Measurements from ENCODE around the gene FMNL1. TPM values are rescaled to one million over a fixed set of nuclear protein-coding genes. Genes with fewer than 3 reads are reported as not detected.

FMNL1 gene
- total RNA-seq, 2 donors from 2014 or later, result 280 to 380 TPM

DNA sequence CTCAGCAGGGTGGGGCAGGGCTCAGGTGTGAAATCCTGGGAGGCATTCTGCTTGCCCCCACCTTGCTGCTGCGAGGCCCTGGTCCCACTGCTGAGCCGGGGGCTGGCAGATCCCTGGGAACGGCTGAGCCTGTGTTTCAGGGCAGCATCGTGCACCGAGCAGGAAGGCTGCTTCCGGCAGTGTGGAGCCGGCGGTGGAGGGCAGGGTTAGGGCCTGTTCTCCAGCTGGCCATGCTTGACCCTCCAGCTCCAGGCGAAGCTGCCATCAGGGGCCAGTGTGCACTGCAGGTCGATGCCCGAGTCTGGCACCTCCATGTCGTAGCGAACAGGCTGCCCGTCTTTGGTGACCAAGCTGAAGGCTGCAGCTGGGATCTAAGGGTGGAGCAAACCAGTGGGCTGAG lies 42.7 kb downstream of the FMNL1 start:
- ATAC-seq, result no peak
- DNase-seq (ENCODE audit: low spot score), result no peak
- no peak overlapping the region for H3K4me3 Mint-ChIP-seq
- H3K9me3 Mint-ChIP-seq, result no peaks in the 10 kb centered on the region
- H3K36me3 Mint-ChIP-seq, result no peaks in the 10 kb centered on the region
- H3K27me3 Mint-ChIP-seq, result no peaks in the 10 kb centered on the region
- peaks cover 6 to 8% of the 10 kb centered on the region in 2 donors for H3K4me1 Mint-ChIP-seq (ENCODE audit: low read depth in 2 of 2)
- H3K27ac Mint-ChIP-seq, result no peak overlapping the region

DNA sequence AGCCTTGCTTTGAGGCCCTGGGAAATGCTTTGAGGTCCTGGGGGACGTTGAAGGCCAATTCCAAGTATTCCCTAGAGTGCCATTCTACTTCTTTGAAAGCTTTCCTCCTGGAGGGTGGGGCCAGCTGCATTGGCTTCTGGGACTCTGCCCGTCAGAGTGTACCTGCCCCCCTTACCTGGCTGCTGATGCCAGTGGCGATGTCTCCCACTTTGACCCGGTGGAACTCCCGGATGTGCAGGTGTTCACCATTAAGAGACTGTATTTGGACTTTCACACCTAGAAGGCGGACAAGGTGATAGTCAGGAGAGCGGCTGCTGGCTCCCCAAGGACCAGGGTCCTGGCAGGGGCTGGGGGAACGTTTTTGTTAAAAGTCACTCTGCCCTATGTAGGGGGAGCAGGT lies 43.3 kb downstream of the FMNL1 start:
- H3K27me3 Mint-ChIP-seq, result no peaks in the 10 kb centered on the region
- H3K27ac Mint-ChIP-seq, result no peak overlapping the region
- H3K36me3 Mint-ChIP-seq, result no peaks in the 10 kb centered on the region

DNA sequence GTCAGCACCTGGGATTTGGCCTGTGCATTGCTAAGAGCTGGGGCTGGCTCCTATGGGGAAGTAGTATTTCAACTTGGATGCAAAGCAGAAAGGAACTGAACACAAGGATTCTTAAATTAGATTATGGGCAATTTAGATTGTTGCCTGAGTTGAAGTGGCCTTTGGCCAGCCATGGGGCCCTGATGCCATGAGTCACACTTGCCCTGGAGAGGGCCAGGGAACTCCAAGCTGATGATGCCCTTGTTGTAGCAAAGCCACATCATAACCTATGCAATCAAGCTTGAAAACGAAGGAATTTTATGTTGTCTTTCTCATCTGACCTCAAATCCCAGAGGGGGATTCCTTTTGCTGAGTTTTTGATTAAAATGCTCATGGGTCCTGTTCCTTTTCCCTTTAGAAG lies 44.1 kb downstream of the FMNL1 start:
- DNase-seq (ENCODE audit: low spot score) (no peak), ATAC-seq (no peak)
- peaks cover 6 to 8% of the 10 kb centered on the region in 2 donors for H3K4me1 Mint-ChIP-seq (ENCODE audit: low read depth in 2 of 2)
- H3K4me3 Mint-ChIP-seq, result no peak overlapping the region
- no peaks in the 10 kb centered on the region for H3K27me3 Mint-ChIP-seq
- no peaks in the 10 kb centered on the region for H3K36me3 Mint-ChIP-seq
- H3K27ac Mint-ChIP-seq, result no peak overlapping the region
- no peaks in the 10 kb centered on the region for H3K9me3 Mint-ChIP-seq

More for the DNA sequence above, 43.3 kb downstream of the FMNL1 start:
- Mint-ChIP-seq H3K4me1 (ENCODE audit: low read depth in 2 of 2) (peaks cover 6 to 8% of the 10 kb centered on the region in 2 donors), H3K4me3 (no peak overlapping the region), H3K9me3 (no peaks in the 10 kb centered on the region)
- DNase-seq (ENCODE audit: low spot score) (no peak), ATAC-seq (no peak)

DNA sequence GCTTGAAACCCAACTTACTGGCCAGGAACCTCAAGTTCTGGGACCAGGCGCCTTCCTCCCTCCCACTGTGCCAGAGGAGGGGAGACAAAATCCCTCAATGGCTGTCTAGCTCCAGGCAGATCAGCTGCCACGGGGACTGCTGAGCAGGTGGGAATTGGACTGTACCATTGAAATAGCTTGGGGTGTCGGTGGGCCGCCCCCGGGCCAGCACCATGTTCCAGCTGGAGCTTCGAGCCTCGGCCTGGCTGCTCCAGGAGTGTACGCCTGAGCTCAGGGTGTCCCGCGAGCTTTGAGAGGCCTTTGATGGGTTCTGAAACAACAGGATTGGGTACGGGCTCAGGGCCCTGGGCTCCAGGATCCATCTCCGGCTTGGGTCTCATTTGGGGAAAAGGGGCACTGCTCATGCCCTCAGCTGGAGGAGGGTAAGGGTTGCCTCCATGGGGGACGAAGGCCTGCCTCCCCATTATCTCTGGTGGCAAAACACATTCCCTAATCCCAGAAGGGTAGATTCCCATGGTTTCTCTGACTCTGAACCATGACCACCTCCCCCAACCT lies 44.8 kb downstream of the FMNL1 start:
- Mint-ChIP-seq H3K36me3 (no peaks in the 10 kb centered on the region), H3K4me3 (no peak overlapping the region), H3K27ac (no peak overlapping the region), H3K4me1 (ENCODE audit: low read depth in 2 of 2) (peaks cover 6% of the 10 kb centered on the region in 2 donors), H3K9me3 (no peaks in the 10 kb centered on the region), H3K27me3 (no peaks in the 10 kb centered on the region)
- no peak for DNase-seq (ENCODE audit: low spot score)
- no peak for ATAC-seq

DNA sequence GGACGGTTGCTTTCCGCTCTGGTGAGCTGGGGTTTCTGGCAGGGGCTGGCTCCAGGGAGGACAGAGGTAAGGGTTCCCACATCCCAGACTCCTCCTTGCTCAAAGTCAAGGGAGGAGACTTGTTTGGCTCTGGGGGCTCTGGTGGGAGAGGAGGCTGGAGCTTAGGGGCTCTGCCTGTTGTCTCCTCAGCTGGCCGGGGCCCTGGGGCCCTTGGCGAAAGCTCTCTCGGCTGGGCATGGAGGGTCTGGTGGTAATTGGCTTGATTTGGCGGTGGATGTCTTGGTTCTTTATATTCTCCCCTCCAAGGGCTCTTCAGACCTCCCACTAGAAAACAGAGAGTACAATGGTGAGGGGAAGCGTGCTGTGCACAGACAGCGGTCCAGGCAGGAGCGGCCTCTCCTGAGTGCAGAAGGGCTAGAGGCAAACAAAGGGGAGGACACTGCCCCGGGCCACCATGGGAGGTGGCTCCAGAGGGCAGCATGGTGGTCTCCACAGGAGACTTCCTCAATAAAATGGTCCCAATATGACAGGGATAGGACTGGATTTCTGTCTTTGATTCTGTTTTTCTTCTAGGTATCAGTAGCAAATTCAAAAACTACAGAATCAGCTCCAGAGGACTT lies 45.9 kb downstream of the FMNL1 start:
- Mint-ChIP-seq H3K36me3 (no peaks in the 10 kb centered on the region), H3K9me3 (no peaks in the 10 kb centered on the region), H3K27ac (no peak overlapping the region), H3K27me3 (no peaks in the 10 kb centered on the region), H3K4me1 (ENCODE audit: low read depth in 2 of 2) (peaks cover 6% of the 10 kb centered on the region in 2 donors), H3K4me3 (no peak overlapping the region)
- ATAC-seq, result no peak
- DNase-seq (ENCODE audit: low spot score), result no peak

DNA sequence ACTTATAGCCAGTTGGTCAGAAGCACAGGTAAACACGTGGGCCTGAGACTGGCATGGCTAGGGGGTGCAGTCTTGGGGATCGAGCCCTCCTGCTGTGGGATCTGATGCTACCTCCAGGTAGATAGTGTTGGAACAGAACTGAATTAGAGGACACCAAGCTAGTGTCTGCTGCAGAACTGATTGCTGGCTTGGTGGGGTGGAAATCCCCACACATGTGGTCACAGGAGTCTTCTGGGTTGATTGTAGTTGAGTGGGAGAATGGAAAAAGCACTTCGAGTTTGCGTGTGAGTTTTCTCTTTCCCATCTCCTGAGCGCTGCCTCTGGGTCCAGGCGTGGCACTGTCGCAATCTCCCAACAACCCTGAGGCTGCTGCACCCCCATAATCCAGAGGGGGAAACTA lies 48.2 kb downstream of the FMNL1 start:
- DNase-seq (ENCODE audit: low spot score) (peak; percentile 51), ATAC-seq (no peak)
- Mint-ChIP-seq H3K36me3 (no peaks in the 10 kb centered on the region), H3K4me1 (ENCODE audit: low read depth in 2 of 2) (no peaks in the 10 kb centered on the region), H3K4me3 (no peak overlapping the region), H3K27me3 (no peaks in the 10 kb centered on the region), H3K27ac (no peak overlapping the region), H3K9me3 (no peaks in the 10 kb centered on the region)

DNA sequence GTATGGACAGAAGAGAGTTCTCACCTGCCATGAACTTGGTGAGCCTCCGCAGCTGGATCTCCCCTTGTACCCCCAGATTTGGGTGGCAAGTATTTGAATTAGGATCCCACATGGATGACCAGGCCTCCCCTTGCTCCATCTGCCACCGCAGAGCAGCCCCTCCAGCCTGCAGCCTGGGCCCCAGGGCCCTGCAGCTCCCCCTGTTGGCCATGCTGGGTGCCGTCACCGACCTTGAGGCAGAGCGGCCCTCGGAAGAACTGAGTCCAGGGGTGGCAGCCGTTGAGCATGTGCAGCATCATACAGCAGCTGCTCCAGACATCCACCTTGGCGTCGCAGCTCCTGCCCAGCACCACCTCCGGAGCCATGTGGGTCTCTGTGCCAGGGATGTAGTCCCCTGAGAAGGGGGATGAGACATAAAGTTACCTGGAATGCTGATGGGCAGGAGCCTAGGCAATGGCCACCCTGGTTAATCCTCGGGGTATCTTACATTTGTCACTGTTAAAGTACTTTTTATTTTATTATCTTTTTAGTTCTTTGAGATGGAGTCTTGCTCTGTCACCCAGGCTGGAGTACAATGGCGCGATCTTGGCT lies 49.2 kb downstream of the FMNL1 start:
- DNase-seq (ENCODE audit: low spot score) (peak; percentile 59), ATAC-seq (peak in 1 of 2 donors; percentile 65)
- Mint-ChIP-seq H3K9me3 (no peaks in the 10 kb centered on the region), H3K4me1 (ENCODE audit: low read depth in 2 of 2) (no peaks in the 10 kb centered on the region), H3K27me3 (no peaks in the 10 kb centered on the region), H3K27ac (no peak overlapping the region), H3K36me3 (no peaks in the 10 kb centered on the region), H3K4me3 (no peak overlapping the region)

DNA sequence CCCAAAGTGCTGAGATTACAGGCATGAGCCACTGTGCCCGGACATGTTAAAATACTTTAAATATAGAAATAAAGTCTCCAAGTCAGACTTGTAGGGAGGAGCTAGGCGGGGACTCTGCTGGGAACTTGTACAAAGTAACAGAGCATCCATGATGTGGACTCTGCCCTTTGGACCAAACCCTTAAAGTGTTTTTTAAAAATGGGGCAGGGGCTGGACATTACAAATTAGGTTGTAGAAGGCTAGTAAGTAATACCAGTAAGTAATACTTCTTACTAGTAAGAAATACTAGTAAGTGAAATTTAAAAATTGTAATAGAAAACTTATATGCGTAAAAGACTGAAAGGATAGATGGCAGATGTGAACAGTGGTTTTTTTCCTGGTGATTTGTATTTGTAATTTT lies 49.9 kb downstream of the FMNL1 start:
- ATAC-seq (no peak), DNase-seq (ENCODE audit: low spot score) (peak; percentile 10)
- H3K9me3 Mint-ChIP-seq, result no peaks in the 10 kb centered on the region
- no peaks in the 10 kb centered on the region for H3K4me1 Mint-ChIP-seq (ENCODE audit: low read depth in 2 of 2)
- H3K36me3 Mint-ChIP-seq, result no peaks in the 10 kb centered on the region
- H3K27ac Mint-ChIP-seq, result peak overlapping the region in 1 of 2 donors; percentile 47
- H3K4me3 Mint-ChIP-seq, result no peak overlapping the region
- no peaks in the 10 kb centered on the region for H3K27me3 Mint-ChIP-seq

DNA sequence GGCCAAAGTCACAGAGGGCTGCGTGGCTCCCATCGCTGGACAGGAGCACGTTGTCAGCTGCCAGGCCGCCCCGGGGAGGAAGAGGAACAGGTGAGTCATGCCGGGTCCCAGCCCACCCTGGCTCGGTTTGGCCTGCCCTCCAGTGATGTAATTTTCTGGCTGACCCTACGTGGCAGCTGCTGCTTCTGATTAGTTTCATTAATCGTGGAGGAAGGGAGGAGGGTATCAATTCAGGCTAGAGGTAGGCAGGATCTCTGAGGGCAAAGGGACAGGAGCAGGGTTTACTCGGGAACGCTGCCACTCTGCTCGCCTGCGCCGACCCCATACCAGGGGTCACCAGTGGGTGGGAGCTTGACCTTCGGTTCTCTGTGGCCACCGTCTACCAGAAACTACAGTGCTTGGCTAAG lies 51.9 kb downstream of the FMNL1 start:
- ATAC-seq, result no peak
- no peaks in the 10 kb centered on the region for H3K27me3 Mint-ChIP-seq
- H3K27ac Mint-ChIP-seq, result peak overlapping the region in 1 of 2 donors; percentile 75
- peak; percentile 49 for DNase-seq (ENCODE audit: low spot score)
- peaks cover 10 to 11% of the 10 kb centered on the region in 2 donors for H3K4me1 Mint-ChIP-seq (ENCODE audit: low read depth in 2 of 2)
- H3K9me3 Mint-ChIP-seq, result no peaks in the 10 kb centered on the region
- no peak overlapping the region for H3K4me3 Mint-ChIP-seq
- no peaks in the 10 kb centered on the region for H3K36me3 Mint-ChIP-seq

DNA sequence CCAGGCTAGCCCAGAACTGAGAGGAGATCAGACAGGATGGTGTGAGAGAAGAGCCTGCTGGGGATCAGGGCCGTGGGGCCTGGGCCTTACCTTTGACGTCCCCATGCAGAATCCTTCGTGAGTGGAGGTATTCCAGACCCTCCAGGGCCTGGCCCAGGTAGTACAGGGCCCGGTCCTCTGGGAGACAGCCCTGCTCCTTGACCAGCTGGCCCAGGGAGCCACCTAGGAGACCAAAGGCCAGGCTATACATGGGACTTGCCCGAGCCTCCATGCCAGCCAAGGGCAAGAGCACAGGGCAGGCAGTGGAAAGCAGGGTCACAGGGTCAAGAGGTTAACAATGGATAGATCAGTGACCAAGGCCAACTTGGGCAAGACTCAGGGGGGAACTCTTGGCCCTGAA lies 52.3 kb downstream of the FMNL1 start:
- no peaks in the 10 kb centered on the region for H3K36me3 Mint-ChIP-seq
- H3K27me3 Mint-ChIP-seq, result no peaks in the 10 kb centered on the region
- peak overlapping the region in 1 of 2 donors; percentile 75 for H3K27ac Mint-ChIP-seq
- no peaks in the 10 kb centered on the region for H3K9me3 Mint-ChIP-seq
- H3K4me1 Mint-ChIP-seq (ENCODE audit: low read depth in 2 of 2), result peaks cover 10 to 11% of the 10 kb centered on the region in 2 donors
- no peak for ATAC-seq
- DNase-seq (ENCODE audit: low spot score), result peak; percentile 54
- H3K4me3 Mint-ChIP-seq, result no peak overlapping the region

DNA sequence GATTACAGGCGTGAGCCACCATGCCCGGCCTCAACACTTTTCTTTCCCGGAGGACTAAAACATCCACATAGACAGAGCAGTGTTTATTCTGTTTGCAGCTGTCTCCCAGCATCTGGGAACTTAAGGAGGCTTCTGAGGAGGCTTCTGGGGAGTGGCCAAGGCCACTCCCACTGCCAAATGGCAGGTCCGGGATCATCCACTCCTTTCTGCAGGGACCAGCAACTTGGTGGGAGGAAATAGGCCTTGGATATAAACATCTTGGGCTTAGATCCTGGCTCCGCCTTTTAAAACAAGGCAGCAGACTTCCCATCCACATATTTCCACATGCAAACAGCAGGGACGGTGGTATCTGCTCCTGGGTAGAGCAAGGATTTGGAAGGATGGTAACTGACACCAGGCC lies 54.3 kb downstream of the FMNL1 start:
- no peak for ATAC-seq
- no peak overlapping the region for H3K4me3 Mint-ChIP-seq
- H3K27ac Mint-ChIP-seq, result no peak overlapping the region
- no peaks in the 10 kb centered on the region for H3K36me3 Mint-ChIP-seq
- H3K9me3 Mint-ChIP-seq, result no peaks in the 10 kb centered on the region
- H3K27me3 Mint-ChIP-seq, result no peaks in the 10 kb centered on the region
- peaks cover 11 to 13% of the 10 kb centered on the region in 2 donors for H3K4me1 Mint-ChIP-seq (ENCODE audit: low read depth in 2 of 2)
- peak; percentile 35 for DNase-seq (ENCODE audit: low spot score)

DNA sequence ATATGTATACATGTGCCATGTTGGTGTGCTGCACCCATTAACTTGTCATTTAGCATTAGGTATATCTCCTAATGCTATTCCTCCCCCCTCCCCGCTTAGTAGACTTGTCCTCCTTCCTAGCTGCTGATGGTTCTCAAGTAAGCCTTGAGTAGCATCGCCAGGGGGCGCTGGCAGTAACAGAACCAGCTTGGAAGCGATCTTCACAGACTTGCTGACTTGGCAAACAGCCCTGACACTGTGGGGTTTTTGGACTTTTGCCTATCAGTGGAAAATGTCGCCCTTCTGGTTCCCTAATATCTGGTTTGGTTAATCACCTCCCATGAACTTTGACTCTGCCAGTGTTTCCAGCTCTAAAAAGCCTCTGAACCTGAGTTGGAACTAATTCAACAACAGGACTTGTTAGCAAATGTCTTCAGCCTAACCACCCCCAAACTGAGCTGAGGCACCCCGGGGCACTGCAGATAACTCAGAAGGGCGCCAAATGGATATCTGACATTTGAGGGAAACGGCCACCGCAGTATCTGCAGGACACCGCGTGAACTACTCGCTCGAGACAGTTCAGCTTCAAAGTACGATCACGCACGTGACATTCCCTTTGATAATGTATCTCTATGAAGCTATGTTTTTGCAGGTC lies 55.6 kb downstream of the FMNL1 start:
- Mint-ChIP-seq H3K27ac (peak overlapping the region; percentile 53 to 60), H3K4me1 (ENCODE audit: low read depth in 2 of 2) (peaks cover 12 to 13% of the 10 kb centered on the region in 2 donors), H3K27me3 (no peaks in the 10 kb centered on the region), H3K36me3 (no peaks in the 10 kb centered on the region), H3K4me3 (no peak overlapping the region), H3K9me3 (no peaks in the 10 kb centered on the region)
- ATAC-seq (peak; percentile 85 to 86), DNase-seq (ENCODE audit: low spot score) (peak; percentile 88)

DNA sequence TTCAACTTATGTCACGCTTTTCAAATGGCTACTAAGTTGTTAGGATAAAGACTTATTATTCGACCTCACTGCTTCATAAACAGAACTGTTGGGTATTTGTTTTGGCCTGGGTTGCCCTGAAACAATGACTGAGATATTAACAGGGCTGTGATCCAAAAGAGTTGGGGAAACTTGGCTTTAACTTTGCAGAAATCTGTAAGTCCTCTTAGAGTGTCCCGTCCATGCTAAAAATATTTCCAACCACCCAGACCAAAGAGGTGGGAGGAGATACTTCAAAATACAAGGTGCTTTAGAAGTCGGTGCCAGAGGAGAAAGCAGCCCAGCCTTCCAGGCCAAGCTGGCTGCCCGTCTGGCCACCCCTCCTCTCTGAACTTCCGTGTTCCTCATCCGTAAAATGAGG lies 56.3 kb downstream of the FMNL1 start:
- H3K4me3 Mint-ChIP-seq, result no peak overlapping the region

DNA sequence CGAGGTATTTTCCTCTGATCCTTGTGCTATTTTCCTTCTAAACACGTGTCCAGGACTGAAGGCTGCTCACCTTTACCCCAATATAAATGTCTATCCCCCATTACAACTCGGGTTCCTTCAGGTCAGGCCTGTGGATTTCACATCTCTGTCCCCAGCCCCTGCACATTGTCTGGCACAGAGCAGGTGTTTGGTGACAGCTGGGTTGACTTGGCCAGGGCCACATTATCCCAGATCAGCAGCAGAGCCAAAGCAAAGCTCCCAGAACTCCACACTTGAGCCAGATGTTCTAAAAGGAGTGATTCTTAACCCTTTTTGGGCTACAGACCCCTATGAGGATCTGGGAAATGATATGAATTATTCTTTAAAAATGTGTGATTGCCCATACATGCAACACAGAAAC lies 58.2 kb downstream of the FMNL1 start:
- Mint-ChIP-seq H3K36me3 (peaks cover 7% of the 10 kb centered on the region), H3K27me3 (no peaks in the 10 kb centered on the region), H3K9me3 (no peaks in the 10 kb centered on the region), H3K4me1 (ENCODE audit: low read depth in 2 of 2) (peaks cover 27 to 30% of the 10 kb centered on the region in 2 donors), H3K4me3 (no peak overlapping the region), H3K27ac (peak overlapping the region; percentile 39)
- ATAC-seq, result no peak
- no peak for DNase-seq (ENCODE audit: low spot score)

More for the DNA sequence above, 56.3 kb downstream of the FMNL1 start:
- ATAC-seq (no peak), DNase-seq (ENCODE audit: low spot score) (no peak)
- Mint-ChIP-seq H3K27me3 (no peaks in the 10 kb centered on the region), H3K27ac (peak overlapping the region in 1 of 2 donors; percentile 53), H3K36me3 (no peaks in the 10 kb centered on the region), H3K9me3 (no peaks in the 10 kb centered on the region), H3K4me1 (ENCODE audit: low read depth in 2 of 2) (peaks cover 17 to 19% of the 10 kb centered on the region in 2 donors)
